ENCODE data around the gene ZNF334.

Gene ZNF334

GRCh38 chr20:46483879-46484278 lies 29.5 kb downstream of the ZNF334 start:
- no peak for DNase-seq

- DNase-seq: no peak
These were observed 30.5 kb downstream of the ZNF334 start for GRCh38 chr20:46482864-46483263.

- no peak for DNase-seq
These were observed 35.7 kb downstream of the ZNF334 start for GRCh38 chr20:46477640-46478039.

- no peak for DNase-seq
These were observed 36.1 kb downstream of the ZNF334 start for GRCh38 chr20:46477225-46477624.

- no peak for DNase-seq
These were observed 44.9 kb downstream of the ZNF334 start for GRCh38 chr20:46468508-46468907.

- DNase-seq: no peak
These were observed 48.9 kb downstream of the ZNF334 start for GRCh38 chr20:46464451-46464850.

- no peak for DNase-seq
These were observed 49.5 kb downstream of the ZNF334 start for GRCh38 chr20:46463852-46464251.

GRCh38 chr20:46461808-46462207 lies 51.6 kb downstream of the ZNF334 start:
- DNase-seq: no peak

- peak; percentile 89 for DNase-seq
These were observed 54.3 kb downstream of the ZNF334 start for GRCh38 chr20:46458866-46459750.

GRCh38 chr20:46456255-46457028 lies 56.9 kb downstream of the ZNF334 start:
- DNase-seq: no peak

- DNase-seq: no peak
These were observed 57.6 kb downstream of the ZNF334 start for GRCh38 chr20:46455729-46456128.
